IPS-NIHi7 (cell line): ENCODE results near the gene GORASP1.
A peak's percentile ranks its signal among the peaks of the same experiment; 100 is the strongest.

Experiments
- DNase-seq: peaks from one replicate; pipeline ENCODE4 v3.0.0; 2012; ENCODE audit warnings: mixed read lengths; ENCODE audit errors: extremely low spot score

GORASP1 gene

GRCh38 chr3:39102504-39103323, 4.7 kb downstream of the GORASP1 start:
- no peak for DNase-seq

- peak; percentile 86 for DNase-seq
Measured at GRCh38 chr3:39101022-39101689, 6.3 kb downstream of the GORASP1 start.

- DNase-seq, result no peak
Measured at GRCh38 chr3:39100500-39100886, 6.9 kb downstream of the GORASP1 start.

- DNase-seq, result no peak
Measured at GRCh38 chr3:39099738-39100499, 7.5 kb downstream of the GORASP1 start.

- DNase-seq, result no peak
Measured at GRCh38 chr3:39099242-39099641, 8.2 kb downstream of the GORASP1 start.

- no peak for DNase-seq
Measured at GRCh38 chr3:39098473-39099000, 8.9 kb downstream of the GORASP1 start.

GRCh38 chr3:39097716-39098472, 9.5 kb downstream of the GORASP1 start:
- DNase-seq, result no peak

GRCh38 chr3:39096775-39097174, 10.7 kb downstream of the GORASP1 start:
- DNase-seq, result no peak

- DNase-seq, result no peak
Measured at GRCh38 chr3:39095778-39096177, 11.6 kb downstream of the GORASP1 start.

- DNase-seq, result no peak
Measured at GRCh38 chr3:39094851-39095677, 12.4 kb downstream of the GORASP1 start.

- no peak for DNase-seq
Measured at GRCh38 chr3:39090922-39091321, 16.5 kb downstream of the GORASP1 start.

- no peak for DNase-seq
Measured at GRCh38 chr3:39088889-39089288, 18.5 kb downstream of the GORASP1 start.

GRCh38 chr3:39088456-39088855, 19.0 kb downstream of the GORASP1 start:
- no peak for DNase-seq

GRCh38 chr3:39086144-39086543, 21.3 kb downstream of the GORASP1 start:
- no peak for DNase-seq

GRCh38 chr3:39082666-39083313, 24.6 kb downstream of the GORASP1 start:
- no peak for DNase-seq

GRCh38 chr3:39080026-39080425, 27.4 kb downstream of the GORASP1 start:
- no peak for DNase-seq

GRCh38 chr3:39079530-39079929, 27.9 kb downstream of the GORASP1 start:
- DNase-seq, result no peak

- no peak for DNase-seq
Measured at GRCh38 chr3:39075910-39076309, 31.5 kb downstream of the GORASP1 start.

GRCh38 chr3:39068556-39068955, 38.9 kb downstream of the GORASP1 start:
- no peak for DNase-seq

- DNase-seq, result no peak
Measured at GRCh38 chr3:39067286-39067685, 40.1 kb downstream of the GORASP1 start.
